ENCODE results near the gene OSBPL5. TPM values are rescaled to one million over a fixed set of nuclear protein-coding genes. Genes with fewer than 3 reads are reported as not detected.
A peak's percentile ranks its signal among the peaks of the same experiment; 100 is the strongest.

Gene OSBPL5
- total RNA-seq, 1 donor from 2014 or later = 92.0 TPM

DNA sequence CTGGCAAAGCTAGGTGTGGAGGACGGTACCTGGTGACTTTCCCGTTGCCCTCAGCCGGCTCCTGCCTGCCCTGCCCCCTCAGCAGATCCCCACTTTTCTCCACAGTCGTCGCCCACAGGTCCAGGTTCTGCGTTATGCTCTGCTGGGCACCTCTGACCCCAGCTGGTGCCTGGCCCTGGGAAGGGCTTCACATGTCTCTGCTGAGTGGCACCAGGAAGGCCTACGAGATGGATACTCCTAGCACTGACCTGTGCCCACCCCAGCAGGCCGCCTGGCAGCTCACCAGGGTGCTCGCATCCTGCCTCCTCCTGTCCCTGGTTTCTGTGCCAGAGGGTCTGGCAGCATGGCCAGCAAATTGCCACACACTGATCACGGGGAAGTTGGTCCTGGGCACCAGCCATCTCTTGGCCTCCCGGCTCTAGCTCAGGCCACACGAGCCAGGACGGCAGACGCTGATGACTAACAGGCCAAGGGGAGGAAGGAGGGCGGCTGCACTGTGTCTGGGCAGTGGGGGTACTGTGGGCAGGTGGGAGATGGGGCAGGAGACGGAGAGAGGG lies 121.7 kb downstream of the OSBPL5 start:
- Histone ChIP-seq H3K9me3 (no peaks in the 10 kb centered on the region), H3K4me3 (no peak overlapping the region), H3K27ac (peak overlapping the region; percentile 85 to 87), H3K4me1 (peaks cover 4 to 20% of the 10 kb centered on the region in 2 donors), H3K27me3 (no peaks in the 10 kb centered on the region), H3K36me3 (peaks cover 23 to 50% of the 10 kb centered on the region in 2 donors)
- peak; percentile 76 to 95 for DNase-seq (ENCODE audit: low spot score in 2 of 2)
- TF ChIP-seq, protein P1, sequence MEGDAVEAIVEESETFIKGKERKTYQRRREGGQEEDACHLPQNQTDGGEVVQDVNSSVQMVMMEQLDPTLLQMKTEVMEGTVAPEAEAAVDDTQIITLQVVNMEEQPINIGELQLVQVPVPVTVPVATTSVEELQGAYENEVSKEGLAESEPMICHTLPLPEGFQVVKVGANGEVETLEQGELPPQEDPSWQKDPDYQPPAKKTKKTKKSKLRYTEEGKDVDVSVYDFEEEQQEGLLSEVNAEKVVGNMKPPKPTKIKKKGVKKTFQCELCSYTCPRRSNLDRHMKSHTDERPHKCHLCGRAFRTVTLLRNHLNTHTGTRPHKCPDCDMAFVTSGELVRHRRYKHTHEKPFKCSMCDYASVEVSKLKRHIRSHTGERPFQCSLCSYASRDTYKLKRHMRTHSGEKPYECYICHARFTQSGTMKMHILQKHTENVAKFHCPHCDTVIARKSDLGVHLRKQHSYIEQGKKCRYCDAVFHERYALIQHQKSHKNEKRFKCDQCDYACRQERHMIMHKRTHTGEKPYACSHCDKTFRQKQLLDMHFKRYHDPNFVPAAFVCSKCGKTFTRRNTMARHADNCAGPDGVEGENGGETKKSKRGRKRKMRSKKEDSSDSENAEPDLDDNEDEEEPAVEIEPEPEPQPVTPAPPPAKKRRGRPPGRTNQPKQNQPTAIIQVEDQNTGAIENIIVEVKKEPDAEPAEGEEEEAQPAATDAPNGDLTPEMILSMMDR (IDR thresholded peaks at IDR 0.05) = no peak
- intact Hi-C loops (cut with DNase I) = loop anchor here (2.0 to 5.0 kb wide), 4 partner anchors 13 to 335 kb away; partner anchors contain the start of genes CARS1, NAP1L4 and ZNF195

GRCh38 chr11:3042496-3043314 lies 122.4 kb downstream of the OSBPL5 start:
- Histone ChIP-seq H3K36me3 (peaks cover 30 to 57% of the 10 kb centered on the region in 2 donors), H3K4me1 (peaks cover 4 to 20% of the 10 kb centered on the region in 2 donors), H3K27ac (peak overlapping the region; percentile 85 to 87), H3K27me3 (no peaks in the 10 kb centered on the region), H3K4me3 (no peak overlapping the region), H3K9me3 (no peaks in the 10 kb centered on the region)
- intact Hi-C loops (cut with DNase I) = loop anchor here (2.0 to 5.0 kb wide), 4 partner anchors 14 to 336 kb away; partner anchors contain the start of genes CARS1, NAP1L4 and ZNF195
- DNase-seq (ENCODE audit: low spot score in 2 of 2) = peak in 1 of 2 donors; percentile 81
- TF ChIP-seq, protein P1 (IDR thresholded peaks at IDR 0.05) = no peak

GRCh38 chr11:3041699-3042441 lies 123.2 kb downstream of the OSBPL5 start:
- H3K36me3 ChIP-seq = peaks cover 36 to 66% of the 10 kb centered on the region in 2 donors

GRCh38 chr11:3040881-3041280 lies 124.2 kb downstream of the OSBPL5 start:
- H3K4me3 ChIP-seq = no peak overlapping the region
- intact Hi-C loops (cut with DNase I) = loop anchor here (5.0 kb wide), 2 partner anchors 49 to 121 kb away; partner anchors contain the start of gene NAP1L4
- no peaks in the 10 kb centered on the region for H3K9me3 ChIP-seq
- peaks cover 4 to 20% of the 10 kb centered on the region in 2 donors for H3K4me1 ChIP-seq
- H3K36me3 ChIP-seq = peaks cover 46 to 69% of the 10 kb centered on the region in 2 donors
- H3K27me3 ChIP-seq = no peaks in the 10 kb centered on the region
- TF ChIP-seq, protein P1 (IDR thresholded peaks at IDR 0.05) = no peak
- no peak overlapping the region for H3K27ac ChIP-seq
- DNase-seq (ENCODE audit: low spot score in 2 of 2) = no peak

More at GRCh38 chr11:3041699-3042441, 123.2 kb downstream of the OSBPL5 start:
- no peak for DNase-seq (ENCODE audit: low spot score in 2 of 2)
- Histone ChIP-seq H3K4me1 (peaks cover 4 to 20% of the 10 kb centered on the region in 2 donors), H3K27me3 (no peaks in the 10 kb centered on the region), H3K4me3 (no peak overlapping the region), H3K9me3 (no peaks in the 10 kb centered on the region), H3K27ac (peak overlapping the region in 1 of 2 donors; percentile 85)
- intact Hi-C loops (cut with DNase I) = loop anchor here (2.0 to 5.0 kb wide), 4 partner anchors 15 to 337 kb away; partner anchors contain the start of genes CARS1, NAP1L4 and ZNF195
- TF ChIP-seq, protein P1 (IDR thresholded peaks at IDR 0.05) = no peak

- H3K36me3 ChIP-seq = peaks cover 53 to 76% of the 10 kb centered on the region in 2 donors
- no peaks in the 10 kb centered on the region for H3K27me3 ChIP-seq
- intact Hi-C loops (cut with DNase I) = loop anchor here (1.0 to 5.0 kb wide), 3 partner anchors 54 to 179 kb away; partner anchors contain the start of gene MRGPRG
- H3K27ac ChIP-seq = no peak overlapping the region
- peaks cover 0 to 6% of the 10 kb centered on the region in 2 donors for H3K4me1 ChIP-seq
- TF ChIP-seq, protein P1 (IDR thresholded peaks at IDR 0.05) = no peak
- DNase-seq (ENCODE audit: low spot score in 2 of 2) = no peak
- H3K4me3 ChIP-seq = no peak overlapping the region
- H3K9me3 ChIP-seq = no peaks in the 10 kb centered on the region
Measured at GRCh38 chr11:3037945-3038271, 127.2 kb downstream of the OSBPL5 start.
